ENCODE results near the gene CSNK1A1. TPM values are rescaled to one million over a fixed set of nuclear protein-coding genes. Genes with fewer than 3 reads are reported as not detected.

The CSNK1A1 gene
- polyA plus RNA-seq, 1 donor from 2014 or later = 217 TPM

DNA sequence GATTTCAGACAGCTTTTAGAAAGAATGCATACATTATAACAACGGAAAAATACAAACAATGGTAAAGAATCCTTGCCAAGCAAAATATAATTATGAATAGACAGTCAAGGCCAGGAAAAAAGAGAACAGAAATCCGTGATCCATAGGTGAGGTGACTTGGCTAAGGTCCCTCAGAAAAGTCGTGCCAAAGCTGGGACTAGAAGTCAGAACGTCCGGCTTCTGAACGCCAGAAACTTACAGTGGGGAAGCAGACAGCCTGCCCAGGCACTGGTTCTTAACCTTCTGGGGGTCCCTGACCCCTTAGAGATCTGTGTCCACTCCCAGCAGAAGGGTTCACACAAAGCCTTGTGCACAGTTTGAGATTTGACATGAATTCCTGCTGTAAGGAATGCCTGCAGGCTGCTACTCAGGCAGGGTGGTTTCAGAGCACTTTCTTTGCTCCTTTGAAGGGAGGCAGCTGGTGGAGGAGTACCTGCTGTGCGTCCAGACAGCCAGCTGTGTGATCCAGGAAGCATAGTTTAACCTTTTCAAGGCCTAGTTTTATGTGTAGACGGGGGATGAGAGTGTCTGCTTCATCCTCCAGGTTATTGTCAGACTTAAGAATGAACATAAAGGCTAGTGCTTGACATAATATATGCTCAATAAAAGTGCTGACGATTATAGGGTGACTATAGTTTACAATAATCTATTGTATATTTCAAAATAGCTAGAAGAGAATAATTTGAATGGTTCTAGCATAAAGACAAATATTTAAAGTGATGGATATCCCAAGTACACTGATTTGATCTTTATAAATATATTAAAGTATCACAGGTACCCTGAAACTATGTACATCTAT lies 30.9 kb upstream of the CSNK1A1 start:
- H3K27me3 ChIP-seq (ENCODE audit: insufficient read depth, low read depth, low read length) = peaks cover 21% of the 10 kb centered on the region
- no peaks in the 10 kb centered on the region for H3K9me2 ChIP-seq (ENCODE audit: insufficient read depth, low read length)
- no peak overlapping the region for H3K27ac ChIP-seq (ENCODE audit: low read length)
- no peak overlapping the region for H3K4me2 ChIP-seq (ENCODE audit: low read length)
- no peaks in the 10 kb centered on the region for H3K9me3 ChIP-seq (ENCODE audit: low read length)
- no peak overlapping the region for H2AFZ ChIP-seq (ENCODE audit: low read depth, low read length)
- no peaks in the 10 kb centered on the region for H3K36me3 ChIP-seq (ENCODE audit: insufficient read depth, low read length)
- H3K9ac ChIP-seq (ENCODE audit: low read length) = no peak overlapping the region
- H4K20me1 ChIP-seq (ENCODE audit: insufficient read depth) = no peaks in the 10 kb centered on the region
- H3K4me3 ChIP-seq (ENCODE audit: low read length) = peak overlapping the region; percentile 57
- no peaks in the 10 kb centered on the region for H3F3A ChIP-seq (ENCODE audit: insufficient read depth, low read length, poor library complexity, severe bottlenecking)
- no peak for TF ChIP-seq CTCF (IDR thresholded peaks at IDR 0.05; ENCODE audit: poor library complexity, severe bottlenecking)
- TF ChIP-seq TAF1 (IDR thresholded peaks at IDR 0.05; ENCODE audit: low read depth) = no peak
- no peak for TF ChIP-seq MXI1 (conservative IDR thresholded peaks at IDR 0.05; ENCODE audit: poor library complexity, severe bottlenecking)
- TF ChIP-seq REST (IDR thresholded peaks at IDR 0.05; ENCODE audit: borderline replicate concordance) = no peak
- no peak for TF ChIP-seq POLR2AphosphoS5 (IDR thresholded peaks at IDR 0.05)
- TF ChIP-seq RAD21 (conservative IDR thresholded peaks at IDR 0.05) = no peak
- no peak for TF ChIP-seq EZH2 (IDR thresholded peaks at IDR 0.05; ENCODE audit: borderline replicate concordance, insufficient read depth, low read length, poor library complexity, severe bottlenecking)
- TF ChIP-seq SMC3 (conservative IDR thresholded peaks at IDR 0.05; ENCODE audit: poor library complexity) = no peak
- no peak for TF ChIP-seq EP300 (conservative IDR thresholded peaks at IDR 0.05; ENCODE audit: poor library complexity, severe bottlenecking)
- H3K79me2 ChIP-seq (replicated peaks; ENCODE audit: insufficient read depth, low read length) = no peaks in the 10 kb centered on the region

- H3K4me2 ChIP-seq (ENCODE audit: low read length) = no peak within 1 kb of the TSS
- no peaks in the 10 kb centered on the region for H3K36me3 ChIP-seq (ENCODE audit: insufficient read depth, low read length)
- H3K4me3 ChIP-seq (ENCODE audit: low read length) = peak within 1 kb of the TSS; percentile 57
- H3K9me3 ChIP-seq (ENCODE audit: low read length) = no peaks in the 10 kb centered on the region
- H3K79me2 ChIP-seq (replicated peaks; ENCODE audit: insufficient read depth, low read length) = no peaks in the 10 kb centered on the region
- H3K9ac ChIP-seq (ENCODE audit: low read length) = peak within 1 kb of the TSS; percentile 36
- H4K20me1 ChIP-seq (ENCODE audit: insufficient read depth) = no peaks in the 10 kb centered on the region
- no peaks in the 10 kb centered on the region for H3F3A ChIP-seq (ENCODE audit: insufficient read depth, low read length, poor library complexity, severe bottlenecking)
- H2AFZ ChIP-seq (ENCODE audit: low read depth, low read length) = no peak within 1 kb of the TSS
- H3K27ac ChIP-seq (ENCODE audit: low read length) = no peak within 1 kb of the TSS
- peaks cover 21% of the 10 kb centered on the region for H3K27me3 ChIP-seq (ENCODE audit: insufficient read depth, low read depth, low read length)
- TF ChIP-seq SMC3 (conservative IDR thresholded peaks at IDR 0.05; ENCODE audit: poor library complexity) (no peak), TAF1 (IDR thresholded peaks at IDR 0.05; ENCODE audit: low read depth) (no peak), EP300 (conservative IDR thresholded peaks at IDR 0.05; ENCODE audit: poor library complexity, severe bottlenecking) (no peak), MXI1 (conservative IDR thresholded peaks at IDR 0.05; ENCODE audit: poor library complexity, severe bottlenecking) (no peak), CTCF (IDR thresholded peaks at IDR 0.05; ENCODE audit: poor library complexity, severe bottlenecking) (peak; percentile 24), REST (IDR thresholded peaks at IDR 0.05; ENCODE audit: borderline replicate concordance) (no peak), EZH2 (IDR thresholded peaks at IDR 0.05; ENCODE audit: borderline replicate concordance, insufficient read depth, low read length, poor library complexity, severe bottlenecking) (no peak), POLR2AphosphoS5 (IDR thresholded peaks at IDR 0.05) (no peak)
- H3K9me2 ChIP-seq (ENCODE audit: insufficient read depth, low read length) = no peaks in the 10 kb centered on the region
These were observed 30.1 kb upstream of the CSNK1A1 start, which contains the start of gene ARHGEF37 for GRCh38 chr5:149581192-149581861. Gene ARHGEF37, plus strand, starts transcription at chr5:149581498. Its CDS starts 16,272 bp downstream, at chr5:149597770.
